Stimulated activated naive CD8-positive, alpha-beta T cell treated with anti-CD3 and anti-CD28 coated beads, Interleukin-15, Interleukin-2, amounts not matched to agents 100 ng/mL and 50 ng/mL, for 24 hours (primary cell): ENCODE data around the gene ATP6V1G1.

Experiments
- H3K27ac Mint-ChIP-seq: one replicate; pipeline ENCODE4 v1.8.0; 2021; ENCODE audit warnings: mild to moderate bottlenecking, mixed read lengths
- H3K27me3 Mint-ChIP-seq: one replicate; pipeline ENCODE4 v1.8.0; 2021; ENCODE audit warnings: mixed read lengths
- H3K36me3 Mint-ChIP-seq: one replicate; pipeline ENCODE4 v1.8.0; 2021; ENCODE audit warnings: low read depth, mixed read lengths
- H3K4me1 Mint-ChIP-seq: one replicate; pipeline ENCODE4 v1.8.0; 2021; ENCODE audit warnings: low read depth, mixed read lengths
- H3K4me3 Mint-ChIP-seq: one replicate; pipeline ENCODE4 v1.8.0; 2021; ENCODE audit warnings: mild to moderate bottlenecking, mixed read lengths
- H3K9me3 Mint-ChIP-seq: one replicate; pipeline ENCODE4 v1.8.0; 2021; ENCODE audit warnings: mixed read lengths

The ATP6V1G1 gene

GRCh38 chr9:114587345-114588202 lies at the start of gene ATP6V1G1:
Gene ATP6V1G1, plus strand, starts transcription at chr9:114587769. Its CDS starts 70 bp downstream, at chr9:114587839.
- H3K4me1 Mint-ChIP-seq = peaks cover 52% of the 10 kb centered on the region
- H3K27me3 Mint-ChIP-seq = no peaks in the 10 kb centered on the region
- H3K27ac Mint-ChIP-seq = peak within 1 kb of the TSS; percentile 99
- H3K36me3 Mint-ChIP-seq = peaks cover 27% of the 10 kb centered on the region
- H3K4me3 Mint-ChIP-seq = peak within 1 kb of the TSS; percentile 99
- H3K9me3 Mint-ChIP-seq = no peaks in the 10 kb centered on the region

GRCh38 chr9:114538241-114538640 lies 49.3 kb upstream of the ATP6V1G1 start:
- H3K4me3 Mint-ChIP-seq = no peak overlapping the region

GRCh38 chr9:114539701-114540380 lies 47.7 kb upstream of the ATP6V1G1 start:
- H3K27me3 Mint-ChIP-seq = no peaks in the 10 kb centered on the region
- H3K4me1 Mint-ChIP-seq = no peaks in the 10 kb centered on the region
- H3K4me3 Mint-ChIP-seq = no peak overlapping the region
- no peaks in the 10 kb centered on the region for H3K36me3 Mint-ChIP-seq
- no peaks in the 10 kb centered on the region for H3K9me3 Mint-ChIP-seq
- no peak overlapping the region for H3K27ac Mint-ChIP-seq

More at GRCh38 chr9:114538241-114538640, 49.3 kb upstream of the ATP6V1G1 start:
- Mint-ChIP-seq H3K36me3 (no peaks in the 10 kb centered on the region), H3K27ac (no peak overlapping the region), H3K4me1 (no peaks in the 10 kb centered on the region), H3K27me3 (no peaks in the 10 kb centered on the region), H3K9me3 (no peaks in the 10 kb centered on the region)

GRCh38 chr9:114545055-114545454 lies 42.5 kb upstream of the ATP6V1G1 start:
- H3K36me3 Mint-ChIP-seq = no peaks in the 10 kb centered on the region
- H3K4me1 Mint-ChIP-seq = no peaks in the 10 kb centered on the region
- peaks cover 9% of the 10 kb centered on the region for H3K27me3 Mint-ChIP-seq
- H3K4me3 Mint-ChIP-seq = no peak overlapping the region
- no peak overlapping the region for H3K27ac Mint-ChIP-seq
- no peaks in the 10 kb centered on the region for H3K9me3 Mint-ChIP-seq

GRCh38 chr9:114546851-114547250 lies 40.7 kb upstream of the ATP6V1G1 start:
- Mint-ChIP-seq H3K27me3 (peaks cover 12% of the 10 kb centered on the region), H3K36me3 (no peaks in the 10 kb centered on the region), H3K4me1 (no peaks in the 10 kb centered on the region), H3K9me3 (no peaks in the 10 kb centered on the region), H3K27ac (no peak overlapping the region), H3K4me3 (no peak overlapping the region)

- Mint-ChIP-seq H3K36me3 (no peaks in the 10 kb centered on the region), H3K27ac (no peak overlapping the region), H3K27me3 (peaks cover 12% of the 10 kb centered on the region), H3K4me1 (no peaks in the 10 kb centered on the region), H3K4me3 (no peak overlapping the region), H3K9me3 (no peaks in the 10 kb centered on the region)
Measured at GRCh38 chr9:114549697-114550330, 37.8 kb upstream of the ATP6V1G1 start.

GRCh38 chr9:114551750-114552685 lies 35.6 kb upstream of the ATP6V1G1 start:
- Mint-ChIP-seq H3K4me3 (no peak overlapping the region), H3K4me1 (peaks cover 4% of the 10 kb centered on the region), H3K27ac (no peak overlapping the region), H3K36me3 (no peaks in the 10 kb centered on the region), H3K27me3 (peaks cover 6% of the 10 kb centered on the region), H3K9me3 (peaks cover 5% of the 10 kb centered on the region)

GRCh38 chr9:114552706-114553105 lies 34.9 kb upstream of the ATP6V1G1 start:
- H3K27me3 Mint-ChIP-seq = peaks cover 6% of the 10 kb centered on the region
- H3K4me3 Mint-ChIP-seq = no peak overlapping the region

GRCh38 chr9:114553202-114553601 lies 34.4 kb upstream of the ATP6V1G1 start:
- H3K27ac Mint-ChIP-seq = no peak overlapping the region
- H3K4me1 Mint-ChIP-seq = peaks cover 4% of the 10 kb centered on the region
- no peaks in the 10 kb centered on the region for H3K36me3 Mint-ChIP-seq
- peaks cover 6% of the 10 kb centered on the region for H3K27me3 Mint-ChIP-seq
- H3K4me3 Mint-ChIP-seq = no peak overlapping the region
- peaks cover 5% of the 10 kb centered on the region for H3K9me3 Mint-ChIP-seq

More at GRCh38 chr9:114552706-114553105, 34.9 kb upstream of the ATP6V1G1 start:
- Mint-ChIP-seq H3K27ac (no peak overlapping the region), H3K36me3 (no peaks in the 10 kb centered on the region), H3K4me1 (peaks cover 4% of the 10 kb centered on the region), H3K9me3 (peaks cover 5% of the 10 kb centered on the region)

- no peak overlapping the region for H3K4me3 Mint-ChIP-seq
- no peaks in the 10 kb centered on the region for H3K27me3 Mint-ChIP-seq
- no peaks in the 10 kb centered on the region for H3K36me3 Mint-ChIP-seq
- H3K9me3 Mint-ChIP-seq = peaks cover 5% of the 10 kb centered on the region
- no peak overlapping the region for H3K27ac Mint-ChIP-seq
- H3K4me1 Mint-ChIP-seq = peaks cover 4% of the 10 kb centered on the region
Measured at GRCh38 chr9:114555696-114556095, 31.9 kb upstream of the ATP6V1G1 start.

- Mint-ChIP-seq H3K4me3 (no peak overlapping the region), H3K27me3 (peaks cover 7% of the 10 kb centered on the region), H3K4me1 (peaks cover 4% of the 10 kb centered on the region), H3K27ac (no peak overlapping the region), H3K9me3 (peaks cover 5% of the 10 kb centered on the region), H3K36me3 (no peaks in the 10 kb centered on the region)
Measured at GRCh38 chr9:114558027-114558675, 29.4 kb upstream of the ATP6V1G1 start.

GRCh38 chr9:114559830-114560513 lies 27.6 kb upstream of the ATP6V1G1 start:
- Mint-ChIP-seq H3K27me3 (peaks cover 9% of the 10 kb centered on the region), H3K36me3 (no peaks in the 10 kb centered on the region), H3K4me1 (peaks cover 4% of the 10 kb centered on the region), H3K27ac (no peak overlapping the region), H3K4me3 (no peak overlapping the region), H3K9me3 (peaks cover 5% of the 10 kb centered on the region)

- Mint-ChIP-seq H3K27me3 (peaks cover 9% of the 10 kb centered on the region), H3K4me3 (no peak overlapping the region), H3K36me3 (no peaks in the 10 kb centered on the region), H3K27ac (no peak overlapping the region), H3K9me3 (peaks cover 5% of the 10 kb centered on the region), H3K4me1 (peaks cover 7% of the 10 kb centered on the region)
Measured at GRCh38 chr9:114560956-114561355, 26.6 kb upstream of the ATP6V1G1 start.
